Endothelial cell of umbilical vein (primary cell): ENCODE data around the gene NRP2. TPM values are rescaled to one million over a fixed set of nuclear protein-coding genes. Genes with fewer than 3 reads are reported as not detected.
A peak's percentile ranks its signal among the peaks of the same experiment; 100 is the strongest.

Experiments used
- BruUV-seq: library from RNA; stranded (reverse); fragments of 400-500 nt; replicated peaks from 2 replicates; lab custom pipeline; 2021; lab: Mats Ljungman, UMichigan
- CTCF ChIA-PET: fragments of 300-600, 350-600 bp; sonication (Branson Sonifier 250); formaldehyde crosslinking; loops from one replicate; lab custom pipeline; 2021; ENCODE audit warnings: antibody characterized with exemption, inconsistent platforms; lab: Charles Lee
- POLR2A ChIA-PET: fragments of 300-600, 350-600 bp; sonication (Branson Sonifier 250); formaldehyde crosslinking; loops from one replicate; lab custom pipeline; 2021; ENCODE audit warnings: antibody characterized with exemption, inconsistent platforms; lab: Charles Lee
- DNase-seq: peaks from one replicate; pipeline ENCODE4 v3.0.0-alpha.2; 2011; ENCODE audit warnings: low read depth, low spot score
- FAIRE-seq: peaks from 2 replicates; lab custom pipeline; 2011; peaks lifted over from hg19 to GRCh38; lab: Jason Lieb, UNC
- H2AFZ ChIP-seq: 2 replicates; pipeline ENCODE4 v1.6.0; 2012; ENCODE audit warnings: low read depth, low read length, control low read depth, inconsistent platforms
- H3K27ac ChIP-seq: 2 replicates; pipeline ENCODE4 v1.5.1; 2011; ENCODE audit warnings: low read depth, mild to moderate bottlenecking, control low read depth, low read length, moderate library complexity; ENCODE audit not compliant: insufficient read depth
- H3K27me3 ChIP-seq, 2 experiments: 2 replicates each; pipeline versions ENCODE4 v1.6.0 to v1.6.1; 2011; ENCODE audit warnings: low read length in 2 of 2, mixed read lengths in 1 of 2; ENCODE audit not compliant: control insufficient read depth in 2 of 2, insufficient read depth in 2 of 2
- H3K36me3 ChIP-seq, 2 experiments: 2 replicates in 1 of 2; 3 replicates in 1 of 2; pipeline ENCODE4 v1.5.1; 2011; ENCODE audit warnings: low read length in 2 of 2, mild to moderate bottlenecking in 1 of 2, moderate library complexity in 1 of 2; ENCODE audit not compliant: control insufficient read depth in 2 of 2, insufficient read depth in 2 of 2; ENCODE audit errors: extremely low read depth in 1 of 2
- H3K4me1 ChIP-seq: 3 replicates; pipeline ENCODE4 v1.5.1; 2011; ENCODE audit warnings: mild to moderate bottlenecking, low read length; ENCODE audit not compliant: control insufficient read depth, insufficient read depth; ENCODE audit errors: extremely low read depth
- H3K4me2 ChIP-seq: 2 replicates; pipeline ENCODE4 v1.6.1; 2011; ENCODE audit warnings: low read length, control low read depth, mixed read lengths; ENCODE audit not compliant: insufficient read depth
- H3K4me3 ChIP-seq, 3 experiments: fragments of 200-600 bp in 1 of 3; sonication (generic), shearing (Covaris generic) in 1 of 3; replicated peaks in 1 of 3; 2 replicates each; pipeline ENCODE4 v1.5.1; 2011 to 2016; ENCODE audit warnings: control low read depth in 3 of 3, low read length in 3 of 3, mild to moderate bottlenecking in 2 of 3, inconsistent platforms in 1 of 3, low read depth in 1 of 3, moderate library complexity in 1 of 3; ENCODE audit not compliant: insufficient read depth in 1 of 3
- H3K79me2 ChIP-seq: 2 replicates; pipeline ENCODE4 v1.6.0; 2012; ENCODE audit warnings: low read length, inconsistent platforms; ENCODE audit not compliant: control insufficient read depth, insufficient read depth
- H3K9ac ChIP-seq: replicated peaks from 2 replicates; pipeline ENCODE3; 2011; ENCODE audit warnings: low read length, control low read depth; ENCODE audit not compliant: insufficient read depth; ENCODE audit errors: extremely low read depth
- H3K9me1 ChIP-seq: replicated peaks from 3 replicates; pipeline ENCODE4 v1.6.0; 2011; ENCODE audit warnings: mild to moderate bottlenecking, low read length; ENCODE audit not compliant: control insufficient read depth, insufficient read depth; ENCODE audit errors: extremely low read depth
- H3K9me3 ChIP-seq: replicated peaks from 2 replicates; pipeline ENCODE4 v1.5.1; 2012; ENCODE audit warnings: low read length, inconsistent platforms; ENCODE audit not compliant: control insufficient read depth, insufficient read depth
- H4K20me1 ChIP-seq: replicated peaks from 2 replicates; pipeline ENCODE3; 2011; ENCODE audit warnings: mild to moderate bottlenecking, low read length; ENCODE audit not compliant: control insufficient read depth, insufficient read depth; ENCODE audit errors: extremely low read depth
- EZH2 ChIP-seq: IDR thresholded peaks from 2 replicates; pipeline ENCODE4 v1.6.1; 2012; ENCODE audit warnings: borderline replicate concordance, low read depth, mild to moderate bottlenecking, moderate library complexity, low read length, inconsistent platforms; ENCODE audit not compliant: severe bottlenecking
- MYC ChIP-seq: IDR thresholded peaks from one replicate; pipeline ENCODE4 v1.6.1; 2011; ENCODE audit warnings: mild to moderate bottlenecking, low read depth, low read length
- dilution Hi-C: fragments of 300-500 bp; cut with MboI; formaldehyde crosslinking; loops from one replicate; pipeline ENCODE4 v1.15.0; 2019; ENCODE audit warnings: low sequenced_read_pairs; ENCODE audit not compliant: extremely low pct_ligation_motif_present
- intact Hi-C: fragments of 100-400 bp; cut with micrococcal nuclease; formaldehyde crosslinking; loops from one replicate; pipeline ENCODE4 v1.10.0; 2022
- polyA plus RNA-seq, 4 experiments: library from polyadenylated mRNA; depleted of rRNA in 3 of 4; stranded (reverse) in 3 of 4; unstranded in 1 of 4; fragments of >200 nt; gene quantifications; 2 replicates each; pipeline versions ENCODE4 v1.2.1 to v1.2.3, GENCODE V29; 2011 to 2012; ENCODE audit warnings: missing spikeins in 1 of 4
- total RNA-seq: library from RNA; stranded (reverse); gene quantifications from 2 replicates; pipeline ENCODE4 v1.2.3, GENCODE V29; 2021
- TF ChIP-seq, protein P1 (sequence below), 2 donors: IDR thresholded peaks; 1 replicate in 1 of 2; 2 replicates in 1 of 2; pipeline ENCODE4 v1.5.1; 2011; ENCODE audit warnings: low read length in 2 of 2, mild to moderate bottlenecking in 2 of 2, moderate library complexity in 2 of 2, control low read depth in 1 of 2, inconsistent platforms in 1 of 2, low read depth in 1 of 2; ENCODE audit not compliant: insufficient read depth in 1 of 2; ENCODE audit errors: extremely low read depth in 1 of 2

The NRP2 gene
- total and polyA plus RNA-seq, 2 donors (not counting 3 experiments of a cell fraction or from before 2014, with no cell fraction given), result 160 to 240 TPM

DNA sequence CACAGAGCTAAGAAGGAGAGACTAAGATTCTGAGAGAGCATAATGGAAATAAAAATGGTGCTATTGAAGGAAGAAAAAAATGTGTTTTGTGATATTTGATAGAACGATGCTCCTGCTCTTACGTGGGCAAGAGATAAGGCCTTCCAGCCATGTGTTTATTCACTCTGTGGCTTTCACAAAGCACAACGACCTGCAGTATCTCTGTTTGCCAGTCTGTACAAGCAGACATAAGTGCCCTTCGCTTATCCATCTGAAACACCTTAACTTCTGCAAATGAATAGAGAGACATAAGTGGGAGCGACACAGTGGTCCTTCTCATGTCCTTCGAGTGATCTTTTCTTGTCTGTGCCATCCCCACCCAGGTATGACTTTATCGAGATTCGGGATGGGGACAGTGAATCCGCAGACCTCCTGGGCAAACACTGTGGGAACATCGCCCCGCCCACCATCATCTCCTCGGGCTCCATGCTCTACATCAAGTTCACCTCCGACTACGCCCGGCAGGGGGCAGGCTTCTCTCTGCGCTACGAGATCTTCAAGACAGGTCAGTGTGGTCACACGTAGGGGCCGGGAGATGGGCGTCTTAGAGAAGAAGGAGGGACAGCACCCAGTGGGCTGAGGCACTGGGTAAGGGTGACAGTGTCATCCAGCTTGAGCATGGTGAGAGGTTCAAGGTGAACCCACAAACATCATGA is 33.7 kb downstream of the NRP2 start:
- intact Hi-C loops, result no loop called here

More for the DNA sequence above, 33.7 kb downstream of the NRP2 start:
- no peak overlapping the region for H3K4me2 ChIP-seq
- no peak overlapping the region for H3K4me3 ChIP-seq
- dilution Hi-C loops, result no loop called here
- H3K9me3 ChIP-seq, result no peaks in the 10 kb centered on the region
- no peak for FAIRE-seq
- ChIA-PET POLR2A (no interaction called here), CTCF (interaction anchor here (1.3 kb wide), 1 partner anchor 210 kb away, joined by 5 read pairs; no protein-coding TSS in a partner anchor)
- H3K79me2 ChIP-seq, result no peaks in the 10 kb centered on the region
- no peaks in the 10 kb centered on the region for H3K27me3 ChIP-seq
- H3K9me1 ChIP-seq, result no peaks in the 10 kb centered on the region
- no peak for TF ChIP-seq EZH2
- TF ChIP-seq, protein P1, sequence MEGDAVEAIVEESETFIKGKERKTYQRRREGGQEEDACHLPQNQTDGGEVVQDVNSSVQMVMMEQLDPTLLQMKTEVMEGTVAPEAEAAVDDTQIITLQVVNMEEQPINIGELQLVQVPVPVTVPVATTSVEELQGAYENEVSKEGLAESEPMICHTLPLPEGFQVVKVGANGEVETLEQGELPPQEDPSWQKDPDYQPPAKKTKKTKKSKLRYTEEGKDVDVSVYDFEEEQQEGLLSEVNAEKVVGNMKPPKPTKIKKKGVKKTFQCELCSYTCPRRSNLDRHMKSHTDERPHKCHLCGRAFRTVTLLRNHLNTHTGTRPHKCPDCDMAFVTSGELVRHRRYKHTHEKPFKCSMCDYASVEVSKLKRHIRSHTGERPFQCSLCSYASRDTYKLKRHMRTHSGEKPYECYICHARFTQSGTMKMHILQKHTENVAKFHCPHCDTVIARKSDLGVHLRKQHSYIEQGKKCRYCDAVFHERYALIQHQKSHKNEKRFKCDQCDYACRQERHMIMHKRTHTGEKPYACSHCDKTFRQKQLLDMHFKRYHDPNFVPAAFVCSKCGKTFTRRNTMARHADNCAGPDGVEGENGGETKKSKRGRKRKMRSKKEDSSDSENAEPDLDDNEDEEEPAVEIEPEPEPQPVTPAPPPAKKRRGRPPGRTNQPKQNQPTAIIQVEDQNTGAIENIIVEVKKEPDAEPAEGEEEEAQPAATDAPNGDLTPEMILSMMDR (IDR thresholded peaks at IDR 0.05; ENCODE audit: extremely low read depth in 1 of 2, insufficient read depth in 1 of 2, low read depth in 1 of 2, low read length in 2 of 2), result peak; percentile 21 to 23
- TF ChIP-seq MYC, result no peak
- peaks cover 2 to 17% of the 10 kb centered on the region in 2 experiments for H3K36me3 ChIP-seq
- H3K9ac ChIP-seq, result no peak overlapping the region
- BruUV-seq, result no TSS peak
- no peak overlapping the region for H2AFZ ChIP-seq
- H3K27ac ChIP-seq, result no peak overlapping the region
- H4K20me1 ChIP-seq, result no peaks in the 10 kb centered on the region
- no peak for DNase-seq
- H3K4me1 ChIP-seq, result peaks cover 18% of the 10 kb centered on the region
